M059J (cell line): Measurements from ENCODE around the gene CKB. TPM values are rescaled to one million over a fixed set of nuclear protein-coding genes. Genes with fewer than 3 reads are reported as not detected.
A peak's percentile ranks its signal among the peaks of the same experiment; 100 is the strongest.
"Not testable (repeated sequence)": the region's sequence is repeated elsewhere in the genome, so short reads cannot be mapped to it uniquely, and the experiment has no call there.

Source experiments
- DNase-seq: peaks from one replicate; pipeline ENCODE4 v3.0.0-alpha.2; 2012; ENCODE audit warnings: low read depth
- total RNA-seq: library from RNA; depleted of rRNA; stranded (reverse); fragments of >200 nt; shearing (Covaris generic); gene quantifications from 2 replicates; pipeline ENCODE4 v1.2.3, GENCODE V29; 2014

The CKB gene
- total RNA-seq, 1 experiment from 2014 or later = 42.2 TPM

DNA sequence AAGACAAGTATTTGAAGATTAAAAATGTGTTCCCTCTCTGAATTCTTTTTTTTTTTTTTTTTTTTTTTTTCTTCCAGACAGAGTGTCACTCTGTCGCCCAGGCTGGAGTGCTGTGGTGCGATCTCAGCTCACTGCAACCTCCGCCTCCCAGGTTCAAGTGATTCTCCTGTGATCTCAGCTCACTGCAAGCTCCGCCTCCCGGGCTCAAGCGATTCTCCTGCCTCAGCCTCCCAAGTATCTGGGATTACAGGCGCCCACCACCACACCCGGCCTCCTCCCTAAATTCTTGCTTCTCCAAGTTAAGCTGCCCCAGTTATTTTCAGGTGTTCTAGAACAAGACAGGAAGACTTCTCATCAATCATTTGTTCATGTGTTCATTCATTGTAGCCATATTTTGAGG is 10.4 kb downstream of the CKB start:
- DNase-seq = not testable (repeated sequence)

DNA sequence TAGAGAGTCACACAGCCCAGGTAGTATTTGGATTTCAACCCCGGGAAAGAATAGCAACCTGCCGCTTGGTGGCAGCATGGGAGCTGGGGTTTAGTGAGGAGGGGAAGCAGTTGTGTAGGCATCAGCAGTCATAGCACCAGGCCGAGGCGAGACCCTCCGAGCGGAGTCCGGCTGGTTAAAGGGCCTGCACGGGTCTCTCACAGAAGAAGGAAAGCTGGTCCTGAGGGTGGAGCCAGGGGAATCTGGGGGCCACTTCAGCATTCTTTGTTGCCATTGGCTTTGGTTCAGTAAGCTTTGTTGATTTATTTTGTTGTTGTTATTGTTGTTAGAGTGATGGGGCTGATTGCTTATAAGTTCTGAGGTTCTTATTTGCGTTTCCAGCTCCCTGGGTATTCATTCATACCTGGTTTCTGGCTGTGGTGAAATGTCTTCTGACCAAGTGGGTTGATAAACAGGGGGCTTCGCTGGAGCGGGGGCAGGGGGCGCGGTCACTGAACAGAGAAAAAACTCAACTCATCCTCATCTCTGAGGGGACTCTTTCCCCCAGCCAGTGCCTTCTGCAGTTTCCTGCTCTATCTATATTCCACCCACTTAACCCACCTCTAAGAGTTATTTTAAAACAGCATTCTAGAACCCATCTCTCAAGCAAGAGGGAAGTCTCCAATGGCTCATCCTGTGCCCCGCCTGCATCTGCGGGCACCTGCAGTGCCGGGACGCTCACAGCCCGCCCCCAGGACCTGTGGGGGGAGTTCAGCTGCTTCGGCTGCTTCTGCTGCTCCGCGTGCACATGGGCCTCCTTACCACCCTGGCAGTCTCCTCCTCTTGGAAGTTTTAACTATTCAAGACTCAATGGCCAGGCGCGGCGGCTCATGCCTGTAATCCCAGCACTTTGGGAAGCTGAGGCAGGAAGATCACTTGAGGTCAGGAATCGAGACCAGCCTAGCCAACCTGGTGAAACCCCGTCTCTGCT is 11.6 kb downstream of the CKB start:
- DNase-seq = no peak

DNA sequence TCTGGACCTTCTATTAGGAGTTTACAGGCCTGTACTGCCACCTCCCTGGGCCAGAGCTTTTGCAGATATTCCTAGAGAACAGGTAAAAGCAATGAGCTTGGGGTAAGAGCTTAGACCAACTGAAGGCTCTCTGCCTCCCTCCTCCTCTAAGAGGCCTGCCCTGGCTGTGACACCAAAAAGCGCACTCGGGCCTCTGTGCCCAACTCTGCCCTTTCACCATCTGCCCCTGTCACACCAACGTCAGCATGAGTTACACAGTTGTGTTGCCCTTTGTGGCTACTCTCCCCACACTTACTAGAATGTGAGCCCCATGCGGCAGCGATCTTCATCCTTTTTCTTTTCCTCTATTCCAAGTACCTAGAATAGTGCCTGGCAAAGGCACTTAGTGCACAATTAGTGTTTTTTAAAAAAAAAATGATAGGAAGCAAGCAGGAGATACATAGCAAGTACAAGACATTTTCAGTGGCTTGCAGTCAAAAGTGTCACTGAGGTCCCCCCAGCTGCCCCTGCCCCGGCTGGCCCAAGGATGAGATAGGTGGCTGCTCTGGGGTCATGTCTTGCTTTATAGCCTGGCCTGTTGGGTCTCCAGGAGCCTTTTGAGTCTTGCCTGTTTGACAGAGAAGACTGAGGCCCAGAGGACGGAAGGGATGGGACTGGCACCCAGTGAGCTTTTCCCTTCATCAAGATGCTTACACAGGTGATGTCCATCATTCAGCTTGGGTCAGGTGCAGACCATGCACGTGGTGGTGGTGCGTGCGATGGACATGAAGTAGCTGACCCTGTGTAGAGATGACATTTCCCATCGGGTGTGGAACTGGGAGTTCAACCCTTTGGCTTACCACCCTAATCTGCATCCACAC is 12.5 kb downstream of the CKB start:
- DNase-seq = no peak

DNA sequence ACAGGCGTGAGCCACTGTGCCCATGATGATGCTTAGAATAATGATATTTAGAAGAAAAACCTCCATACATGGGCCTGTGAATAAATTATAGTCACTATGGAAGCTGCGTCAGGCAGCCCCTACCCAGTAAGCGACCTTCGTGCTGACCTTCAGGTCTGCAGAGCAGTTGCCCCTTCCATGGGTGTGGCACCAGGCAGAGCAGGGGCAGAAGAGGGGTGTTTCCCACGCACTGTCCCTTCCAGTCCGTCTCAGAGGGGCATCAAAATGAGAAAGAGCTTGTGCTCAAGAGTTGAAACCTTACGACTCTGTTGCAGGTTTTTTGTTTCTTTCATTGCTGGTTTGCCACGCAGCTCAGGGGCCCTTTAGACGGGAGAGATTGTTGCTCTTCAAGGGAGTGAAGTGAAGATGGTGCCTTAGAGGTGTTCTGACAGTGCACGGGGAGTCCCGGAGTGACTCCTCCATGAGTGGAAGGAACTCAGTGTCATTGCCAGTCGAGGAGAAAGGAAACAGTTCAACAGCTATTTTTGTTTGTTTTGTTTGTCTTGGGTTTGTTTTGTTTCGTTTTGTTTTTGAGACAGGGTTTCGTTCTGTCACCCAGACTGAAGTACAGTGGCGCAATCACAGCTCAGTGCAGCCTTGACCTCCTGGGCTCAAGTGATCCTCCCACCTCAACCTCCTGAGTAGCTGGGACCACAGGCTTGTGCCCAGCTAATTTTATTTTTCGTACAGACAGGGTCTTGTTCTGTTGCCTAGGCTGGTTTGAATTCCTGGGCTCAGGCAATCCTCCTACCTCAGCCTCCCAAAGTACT is 13.9 kb downstream of the CKB start:
- no peak for DNase-seq

- no peak for DNase-seq
Observed at GRCh38 chr14:103507751-103508150, 14.9 kb downstream of the CKB start.

DNA sequence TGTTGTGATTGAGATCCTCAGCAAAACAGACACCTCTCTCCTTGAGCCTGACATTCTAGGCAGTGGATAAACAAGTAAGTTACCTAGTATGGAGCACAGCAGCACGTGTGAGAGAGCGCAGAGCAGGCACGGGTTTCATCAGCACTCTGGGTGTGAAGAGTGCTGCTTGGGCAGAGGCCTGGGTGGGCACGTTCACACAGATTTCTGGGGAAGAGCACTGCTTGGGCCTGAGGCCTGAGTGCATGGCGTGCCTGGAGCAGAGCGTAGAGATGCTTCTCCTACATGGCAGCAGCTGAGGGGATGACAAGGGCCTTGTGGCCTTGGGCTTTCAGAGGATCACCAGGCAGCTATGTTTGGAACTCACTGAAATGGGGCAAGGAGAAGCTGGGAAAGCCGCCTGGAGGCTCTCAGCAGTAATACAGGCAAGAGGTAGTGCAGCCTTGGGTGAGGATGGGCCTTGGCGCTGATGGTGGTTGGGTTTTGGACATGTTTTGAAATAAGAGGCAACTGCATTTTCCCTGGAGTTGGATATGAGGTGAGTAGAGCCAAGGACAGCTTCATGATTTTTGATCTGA is 17.6 kb downstream of the CKB start:
- no peak for DNase-seq

GRCh38 chr14:103503296-103503695 is 19.3 kb downstream of the CKB start:
- DNase-seq = no peak

- DNase-seq = no peak
Observed at GRCh38 chr14:103502877-103503276, 19.8 kb downstream of the CKB start.

DNA sequence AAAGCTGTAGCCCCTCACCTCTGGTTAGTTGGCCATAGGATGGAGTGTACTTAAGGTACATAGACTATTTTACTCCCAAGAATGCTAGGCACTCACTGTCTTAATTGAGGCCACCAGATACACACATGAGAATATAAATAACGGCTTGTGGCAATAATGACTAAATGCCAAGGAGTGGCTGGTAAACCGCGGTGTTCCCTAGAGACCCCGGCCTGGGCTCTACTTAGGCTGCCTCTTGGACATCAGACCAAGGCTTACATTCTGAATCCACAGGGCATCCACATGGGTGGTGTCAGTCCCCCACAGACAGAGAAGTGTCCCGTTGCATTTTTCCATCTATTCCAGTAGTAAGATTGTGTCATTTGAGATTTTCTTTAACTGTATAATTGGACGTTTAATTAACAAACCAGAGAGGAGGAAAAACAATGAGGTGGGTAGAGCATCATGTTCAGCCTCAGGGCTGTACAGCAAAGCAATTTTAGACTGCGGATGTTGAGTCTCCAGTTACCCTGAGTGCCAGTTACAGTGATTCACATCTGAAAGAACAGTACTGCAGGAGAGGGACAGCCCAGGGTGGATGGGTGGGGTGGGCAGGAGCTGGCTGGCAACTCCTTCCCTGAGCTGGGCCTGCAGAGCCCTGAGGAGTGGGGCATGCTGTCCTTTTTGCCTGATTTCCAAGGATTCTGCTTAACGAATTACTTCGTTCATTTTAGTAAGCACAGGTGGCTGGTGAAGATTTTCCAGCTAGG is 20.5 kb downstream of the CKB start:
- no peak for DNase-seq

DNA sequence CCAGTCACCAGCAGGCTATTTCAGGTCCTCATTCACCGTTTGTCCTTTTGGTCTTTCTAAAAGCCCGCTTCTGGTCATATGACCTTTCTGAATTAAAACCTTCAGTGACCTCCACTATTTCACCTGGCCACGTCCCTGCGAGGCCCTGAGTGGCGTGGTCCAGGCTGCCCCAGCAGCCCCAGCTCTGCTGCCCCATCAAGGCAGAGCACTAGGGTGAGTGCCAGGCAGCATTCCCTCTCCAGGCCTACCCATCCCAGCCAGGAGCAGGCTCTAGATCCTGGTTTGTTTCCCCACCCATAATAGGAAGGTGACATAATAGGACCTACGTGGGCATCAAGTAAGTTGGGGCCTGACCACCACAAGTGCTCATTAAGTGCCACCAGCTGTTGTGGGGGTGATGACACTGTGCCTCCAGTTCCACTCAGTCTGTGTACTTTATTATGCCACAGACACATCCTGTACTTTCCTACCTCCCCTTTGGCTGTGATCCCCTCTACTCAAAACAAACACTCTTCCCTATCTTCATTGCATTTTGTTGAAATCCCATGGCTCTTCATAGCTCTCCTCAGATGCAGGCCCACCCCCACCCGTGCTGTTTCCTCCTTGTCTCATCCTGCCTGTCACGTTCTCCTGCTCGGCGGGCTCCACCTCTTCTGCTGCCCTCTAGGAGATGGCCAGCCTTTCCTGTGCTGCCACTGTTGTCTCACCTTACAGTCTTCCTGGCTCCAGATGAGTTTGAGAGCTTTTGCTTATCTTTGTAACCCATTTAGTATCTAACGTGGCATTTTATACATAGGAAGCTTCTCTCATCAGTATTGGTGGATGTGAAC is 21.4 kb downstream of the CKB start:
- no peak for DNase-seq

GRCh38 chr14:103500148-103500990 is 22.3 kb downstream of the CKB start:
- peak; percentile 51 for DNase-seq

- DNase-seq = no peak
Observed at GRCh38 chr14:103499709-103500108, 22.9 kb downstream of the CKB start.

- DNase-seq = no peak
Observed at GRCh38 chr14:103496776-103497175, 25.9 kb downstream of the CKB start.

DNA sequence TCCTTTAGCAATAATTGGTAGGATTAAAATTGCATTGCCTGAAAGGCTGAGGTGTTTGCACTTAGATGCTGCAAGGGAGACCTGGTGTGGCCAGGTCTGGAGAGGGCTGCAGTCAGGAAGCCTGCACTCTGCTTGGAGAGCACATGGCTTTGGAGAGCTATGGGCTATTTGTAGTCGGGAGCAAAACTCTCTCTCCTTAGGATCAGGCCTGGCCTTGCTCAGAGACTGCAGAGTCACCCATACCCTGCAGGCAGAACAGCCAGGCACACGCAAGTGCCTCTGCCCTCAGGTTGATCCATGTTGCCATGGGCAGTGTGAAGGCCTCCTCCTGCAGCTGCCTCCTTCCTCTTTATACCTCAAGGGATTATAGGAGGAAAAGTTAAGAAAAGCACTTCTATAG is 26.8 kb downstream of the CKB start:
- DNase-seq = no peak

GRCh38 chr14:103492156-103492925 is 30.3 kb downstream of the CKB start:
- DNase-seq = no peak

DNA sequence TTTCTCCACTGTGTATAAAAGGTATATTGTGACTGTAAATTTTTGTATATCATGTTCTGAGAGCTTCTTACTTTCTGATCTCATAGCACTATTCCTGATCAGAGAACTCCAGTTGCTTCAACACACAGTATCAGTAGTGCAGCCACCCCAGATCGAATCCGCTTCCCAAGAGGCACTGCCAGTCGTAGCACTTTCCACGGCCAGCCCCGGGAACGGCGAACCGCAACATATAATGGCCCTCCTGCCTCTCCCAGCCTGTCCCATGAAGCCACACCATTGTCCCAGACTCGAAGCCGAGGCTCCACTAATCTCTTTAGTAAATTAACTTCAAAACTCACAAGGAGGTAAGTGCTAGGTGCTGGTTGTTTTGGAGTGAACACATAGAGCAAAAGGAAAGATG is 30.9 kb downstream of the CKB start:
- DNase-seq = no peak

- DNase-seq = no peak
Observed at GRCh38 chr14:103489621-103490020, 33.0 kb downstream of the CKB start.

- DNase-seq = no peak
Observed at GRCh38 chr14:103488960-103489359, 33.7 kb downstream of the CKB start.
